Adrenal gland (tissue), 12 donors: ENCODE measurements around the gene GPRIN3. TPM values are rescaled to one million over a fixed set of nuclear protein-coding genes. Genes with fewer than 3 reads are reported as not detected.
A peak's percentile ranks its signal among the peaks of the same experiment; 100 is the strongest.

Experiments
- DNase-seq, 7 donors: peaks; one replicate each; pipeline ENCODE4 v3.0.0-alpha.2; 2019 to 2020
- H3K27ac ChIP-seq, 5 donors: fragments of 200-600 bp; sonication (generic) in 4 of 5; 1 replicate in 3 of 5; 2 replicates in 2 of 5; pipeline versions ENCODE4 v1.5.1 to v1.8.0; 2016 to 2020; ENCODE audit warnings: mild to moderate bottlenecking in 1 of 5
- H3K27me3 ChIP-seq: fragments of 200-600 bp; 2 replicates; pipeline ENCODE4 v1.8.0; 2021
- H3K36me3 ChIP-seq, 2 donors: fragments of 200-600 bp; replicated peaks in 1 of 2; 1 replicate in 1 of 2; 2 replicates in 1 of 2; pipeline versions ENCODE4 v1.5.1 to v1.8.0; 2018 to 2022
- H3K4me1 ChIP-seq, 2 donors: fragments of 200-600 bp; replicated peaks in 1 of 2; 1 replicate in 1 of 2; 2 replicates in 1 of 2; pipeline versions ENCODE4 v1.5.1 to v1.8.0; 2018 to 2021
- H3K4me3 ChIP-seq, 4 donors: fragments of 200-600 bp; sonication (generic) in 3 of 4; one replicate each; pipeline ENCODE4 v1.5.1; 2016 to 2018
- H3K9me3 ChIP-seq, 3 donors: fragments of 200-600 bp; sonication (generic) in 1 of 3; replicated peaks in 1 of 3; 1 replicate in 2 of 3; 2 replicates in 1 of 3; pipeline versions ENCODE4 v1.5.1 to v1.8.0; 2016 to 2021
- POLR2A ChIP-seq, 2 donors: fragments of 450-650 bp; IDR thresholded peaks; one replicate each; pipeline ENCODE4 v1.6.1; 2017; ENCODE audit warnings: antibody characterized with exemption in 2 of 2, mild to moderate bottlenecking in 2 of 2, moderate library complexity in 1 of 2
- WGBS, 4 donors: extraction: QIAGEN DNeasy Blood & Tissue Kit in 2 of 4; methylation state at CpG; one replicate each; pipeline versions ENCODE4 v1.1.5 to v1.1.7; 2013 to 2017; 5-methylcytosine and 5-hydroxymethylcytosine counted together
- intact Hi-C, 2 donors: fragments of 100-400 bp; cut with DNase I; formaldehyde crosslinking; loops; one replicate each; pipeline versions ENCODE4 v1.14.1 to v1.15.0; 2022 to 2023
- polyA plus RNA-seq, 3 donors: library from polyadenylated mRNA; stranded (reverse); fragments of 200-250 nt in 2 of 3; fragments of 350-450 nt in 1 of 3; fragmentation: Illumina TruSeq in 1 of 3; extraction: RNeasy Lipid Tissue Mini Kit (QIAGEN cat#74804) in 1 of 3; gene quantifications; one replicate each; pipeline ENCODE4 v1.2.3, GENCODE V29; 2013 to 2014
- total RNA-seq, 9 donors: library from RNA; depleted of rRNA in 4 of 9; stranded (reverse); fragments of >200 nt in 4 of 9; fragments of 120-200 nt in 1 of 9; fragmentation: NEBNext Ultra II Directional in 1 of 9; extraction: Animal tissue kit (Norgen Biotek cat#: 25700) in 1 of 9; gene quantifications; one replicate each; pipeline versions ENCODE4 v1.1.0 to v1.2.4, GENCODE V29; 2013 to 2023
- TF ChIP-seq, protein P1 (sequence below), 6 experiments: fragments of 450-650 bp in 4 of 6; fragments of 200-600 bp in 2 of 6; sonication (generic) in 1 of 6; IDR thresholded peaks; 1 replicate in 5 of 6; 2 replicates in 1 of 6; pipeline versions ENCODE4 v1.5.1 to v1.8.0; 2016 to 2021; ENCODE audit warnings: antibody characterized with exemption in 6 of 6, mild to moderate bottlenecking in 2 of 6, moderate library complexity in 1 of 6
- donor health status: healthy with polysubstance abuse.
- donor health status: Bipolar disorder and iron deficiency.
- donor health status: DM: yes; HTN: yes; CAD: no.
- donor health status: DM: no; HTN: no; CAD: no.
- donor health status: DM: no; HTN: no; CAD: no.
- donor health status: DM: yes; HTN: yes; CAD: no.

Gene GPRIN3
- total and polyA plus RNA-seq, 12 donors, result 0.47 to 4.6 (median 2.2) TPM

GRCh38 chr4:89305028-89305427, 2.6 kb downstream of the GPRIN3 start:
- DNase-seq, result no peak
- peak overlapping the region in 1 of 5 donors; percentile 16 for H3K27ac ChIP-seq
- H3K4me1 ChIP-seq, result peaks cover 0 to 6% of the 10 kb centered on the region in 2 donors
- H3K4me3 ChIP-seq, result no peak overlapping the region
- intact Hi-C loops, result no loop called here
- TF ChIP-seq, protein P1, sequence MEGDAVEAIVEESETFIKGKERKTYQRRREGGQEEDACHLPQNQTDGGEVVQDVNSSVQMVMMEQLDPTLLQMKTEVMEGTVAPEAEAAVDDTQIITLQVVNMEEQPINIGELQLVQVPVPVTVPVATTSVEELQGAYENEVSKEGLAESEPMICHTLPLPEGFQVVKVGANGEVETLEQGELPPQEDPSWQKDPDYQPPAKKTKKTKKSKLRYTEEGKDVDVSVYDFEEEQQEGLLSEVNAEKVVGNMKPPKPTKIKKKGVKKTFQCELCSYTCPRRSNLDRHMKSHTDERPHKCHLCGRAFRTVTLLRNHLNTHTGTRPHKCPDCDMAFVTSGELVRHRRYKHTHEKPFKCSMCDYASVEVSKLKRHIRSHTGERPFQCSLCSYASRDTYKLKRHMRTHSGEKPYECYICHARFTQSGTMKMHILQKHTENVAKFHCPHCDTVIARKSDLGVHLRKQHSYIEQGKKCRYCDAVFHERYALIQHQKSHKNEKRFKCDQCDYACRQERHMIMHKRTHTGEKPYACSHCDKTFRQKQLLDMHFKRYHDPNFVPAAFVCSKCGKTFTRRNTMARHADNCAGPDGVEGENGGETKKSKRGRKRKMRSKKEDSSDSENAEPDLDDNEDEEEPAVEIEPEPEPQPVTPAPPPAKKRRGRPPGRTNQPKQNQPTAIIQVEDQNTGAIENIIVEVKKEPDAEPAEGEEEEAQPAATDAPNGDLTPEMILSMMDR (IDR thresholded peaks at IDR 0.05), result no peak
- TF ChIP-seq POLR2A (IDR thresholded peaks at IDR 0.05), result no peak
- WGBS, 4 donors, result 83 to 88% (median 86%) methylated on average over 3 of the region's 3 CpGs
- H3K9me3 ChIP-seq, result no peaks in the 10 kb centered on the region
- H3K27me3 ChIP-seq, result no peaks in the 10 kb centered on the region
- no peaks in the 10 kb centered on the region for H3K36me3 ChIP-seq

DNA sequence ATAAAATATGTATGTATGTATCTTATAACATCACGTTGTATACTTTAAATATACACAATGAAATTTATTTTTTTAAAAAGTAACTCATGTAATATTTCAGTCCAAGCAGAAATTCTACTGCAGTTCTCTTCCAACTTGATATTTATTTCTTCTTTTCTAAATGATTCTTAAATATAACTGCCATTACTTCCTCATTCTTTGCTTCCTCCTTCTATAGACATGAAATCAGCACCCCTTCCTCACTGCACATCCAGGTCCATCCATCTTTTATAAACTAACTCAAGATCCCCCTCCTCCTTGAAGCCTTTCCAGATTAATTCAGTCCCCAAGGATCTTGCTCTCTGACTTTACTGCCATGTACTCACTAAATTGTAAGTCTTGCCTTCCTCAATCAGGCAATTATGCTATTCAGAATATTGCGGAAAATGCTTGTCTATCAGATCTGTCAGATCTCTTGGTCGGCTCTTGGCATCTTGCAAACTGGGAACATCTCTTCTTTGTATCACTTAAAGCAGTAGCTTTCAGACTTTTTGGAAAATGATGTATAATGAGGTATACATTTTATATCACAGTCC, 3.7 kb downstream of the GPRIN3 start:
- 70 to 79% (median 73%) methylated on average over 3 of the region's 3 CpGs for WGBS, 4 donors
- no peak for DNase-seq
- no peak for TF ChIP-seq POLR2A (IDR thresholded peaks at IDR 0.05)
- TF ChIP-seq, protein P1 (IDR thresholded peaks at IDR 0.05), result no peak
- no peaks in the 10 kb centered on the region for H3K36me3 ChIP-seq
- intact Hi-C loops, result no loop called here
- no peak overlapping the region for H3K4me3 ChIP-seq
- H3K27ac ChIP-seq, result peak overlapping the region in 2 of 5 donors; percentile 33 to 54
- peaks cover 0 to 6% of the 10 kb centered on the region in 2 donors for H3K4me1 ChIP-seq
- no peaks in the 10 kb centered on the region for H3K27me3 ChIP-seq
- H3K9me3 ChIP-seq, result no peaks in the 10 kb centered on the region

GRCh38 chr4:89303177-89303576, 4.4 kb downstream of the GPRIN3 start:
- H3K36me3 ChIP-seq, result no peaks in the 10 kb centered on the region
- no peak overlapping the region for H3K4me3 ChIP-seq
- 46 to 60% (median 51%) methylated on average over 7 of the region's 7 CpGs for WGBS, 4 donors
- peaks cover 0 to 3% of the 10 kb centered on the region in 2 donors for H3K4me1 ChIP-seq
- no peaks in the 10 kb centered on the region for H3K27me3 ChIP-seq
- peak in 5 of 7 donors; percentile 22 to 63 (median 41) for DNase-seq
- TF ChIP-seq, protein P1 (IDR thresholded peaks at IDR 0.05), result no peak
- TF ChIP-seq POLR2A (IDR thresholded peaks at IDR 0.05), result no peak
- intact Hi-C loops, result no loop called here
- peak overlapping the region in 2 of 5 donors; percentile 54 for H3K27ac ChIP-seq
- no peaks in the 10 kb centered on the region for H3K9me3 ChIP-seq

DNA sequence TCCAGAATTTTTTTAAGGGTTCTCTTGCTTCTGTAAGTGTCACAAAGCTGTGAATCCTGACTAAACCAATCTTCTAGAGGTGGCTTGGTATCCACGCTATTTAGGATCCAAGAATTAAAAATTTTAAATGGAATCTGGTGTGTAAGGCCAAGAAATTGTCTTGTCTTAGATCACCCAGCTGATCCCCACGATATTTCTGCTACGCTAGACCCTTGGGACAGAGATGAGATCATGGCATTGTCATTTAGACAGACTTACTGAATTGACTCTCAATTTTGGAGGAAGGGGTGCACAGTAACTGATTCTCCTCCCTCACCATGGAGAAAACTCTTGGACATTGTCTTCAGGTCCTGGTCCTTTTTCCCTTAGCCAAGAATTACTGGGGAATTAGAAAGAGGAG, 5.7 kb downstream of the GPRIN3 start:
- no peak overlapping the region for H3K27ac ChIP-seq
- H3K27me3 ChIP-seq, result no peaks in the 10 kb centered on the region
- no peaks in the 10 kb centered on the region for H3K36me3 ChIP-seq
- H3K4me3 ChIP-seq, result no peak overlapping the region
- no peak for DNase-seq
- no peaks in the 10 kb centered on the region for H3K9me3 ChIP-seq
- intact Hi-C loops, result no loop called here
- no peaks in the 10 kb centered on the region for H3K4me1 ChIP-seq
- TF ChIP-seq POLR2A (IDR thresholded peaks at IDR 0.05), result no peak
- TF ChIP-seq, protein P1 (IDR thresholded peaks at IDR 0.05), result no peak
- WGBS, 4 donors, result 65 to 81% (median 78%) methylated on average over 3 of the region's 3 CpGs
